UCSD-AML1 (cell line): ENCODE data around the gene RFX8.
"Not testable (repeated sequence)": the region's sequence is repeated elsewhere in the genome, so short reads cannot be mapped to it uniquely, and the experiment has no call there.

Experiments used
- DNase-seq: peaks from one replicate; lab custom pipeline; 2025; ENCODE audit not compliant: unreplicated experiment; lab: John Stamatoyannopoulos, UW

Gene RFX8

GRCh38 chr2:101486994-101487393 lies 12.1 kb upstream of the RFX8 start:
- no peak for DNase-seq

GRCh38 chr2:101486258-101486701 lies 11.4 kb upstream of the RFX8 start:
- no peak for DNase-seq

GRCh38 chr2:101485856-101486255 lies 10.9 kb upstream of the RFX8 start:
- DNase-seq: no peak

GRCh38 chr2:101480764-101481163 lies 5.9 kb upstream of the RFX8 start:
- DNase-seq: no peak

GRCh38 chr2:101479810-101480209 lies 4.9 kb upstream of the RFX8 start:
- peak; percentile 26 for DNase-seq

GRCh38 chr2:101479328-101479727 lies 4.4 kb upstream of the RFX8 start:
- DNase-seq: no peak

- DNase-seq: no peak
Observed at GRCh38 chr2:101478181-101479001, 3.5 kb upstream of the RFX8 start.

GRCh38 chr2:101477556-101477955 lies 2.6 kb upstream of the RFX8 start:
- no peak for DNase-seq

GRCh38 chr2:101476605-101477208 lies 1.8 kb upstream of the RFX8 start:
- no peak for DNase-seq

- peak; percentile 31 for DNase-seq
Observed at GRCh38 chr2:101473911-101474701, 806 bp downstream of the RFX8 start.

- no peak for DNase-seq
Observed at GRCh38 chr2:101473591-101473910, 1.4 kb downstream of the RFX8 start.

- no peak for DNase-seq
Observed at GRCh38 chr2:101469863-101470262, 5.0 kb downstream of the RFX8 start.

- no peak for DNase-seq
Observed at GRCh38 chr2:101467306-101467705, 7.6 kb downstream of the RFX8 start.

GRCh38 chr2:101466426-101466825 lies 8.5 kb downstream of the RFX8 start:
- DNase-seq: peak; percentile 37

GRCh38 chr2:101464841-101465240 lies 10.1 kb downstream of the RFX8 start:
- no peak for DNase-seq

GRCh38 chr2:101463911-101464641 lies 10.8 kb downstream of the RFX8 start:
- no peak for DNase-seq

GRCh38 chr2:101463421-101463820 lies 11.5 kb downstream of the RFX8 start:
- DNase-seq: no peak

- DNase-seq: no peak
Observed at GRCh38 chr2:101461381-101461780, 13.5 kb downstream of the RFX8 start.

- not testable (repeated sequence) for DNase-seq
Observed at GRCh38 chr2:101454408-101454807, 20.5 kb downstream of the RFX8 start.

- DNase-seq: no peak
Observed at GRCh38 chr2:101450965-101451364, 23.9 kb downstream of the RFX8 start.

- no peak for DNase-seq
Observed at GRCh38 chr2:101446869-101447268, 28.0 kb downstream of the RFX8 start.
